H9 (cell line): ENCODE data around the gene SMARCC2. TPM values are rescaled to one million over a fixed set of nuclear protein-coding genes. Genes with fewer than 3 reads are reported as not detected.

Source experiments
- DNase-seq: peaks from one replicate; pipeline ENCODE4 v3.0.0-alpha.2; 2017
- H2AFZ ChIP-seq: one replicate; pipeline ENCODE4 v1.6.1; 2013; ENCODE audit warnings: mild to moderate bottlenecking, low read length, control low read depth, moderate library complexity
- H2AK5ac ChIP-seq: 2 replicates; pipeline ENCODE4 v1.6.1; 2013; ENCODE audit warnings: low read length, control low read depth, mixed read lengths; ENCODE audit not compliant: insufficient read length
- H2BK120ac ChIP-seq: one replicate; pipeline ENCODE4 v1.6.1; 2013; ENCODE audit warnings: low read depth, mild to moderate bottlenecking, low read length, control low read depth, inconsistent platforms; ENCODE audit not compliant: poor library complexity, severe bottlenecking
- H2BK12ac ChIP-seq: 2 replicates; pipeline ENCODE4 v1.6.1; 2013; ENCODE audit warnings: low read length, control low read depth, mixed read lengths, low read depth; ENCODE audit not compliant: insufficient read length
- H2BK15ac ChIP-seq: 2 replicates; pipeline ENCODE4 v1.6.1; 2013; ENCODE audit warnings: low read depth, low read length, control low read depth
- H2BK20ac ChIP-seq: one replicate; pipeline ENCODE4 v1.6.1; 2013; ENCODE audit warnings: low read depth, mild to moderate bottlenecking, low read length, control low read depth, inconsistent platforms; ENCODE audit not compliant: poor library complexity, severe bottlenecking
- H2BK5ac ChIP-seq: 2 replicates; pipeline ENCODE4 v1.6.1; 2013; ENCODE audit warnings: low read length, control low read depth, mixed read lengths; ENCODE audit not compliant: insufficient read length
- H3K14ac ChIP-seq: 2 replicates; pipeline ENCODE4 v1.6.1; 2013; ENCODE audit warnings: low read length, control low read depth; ENCODE audit not compliant: insufficient read depth
- H3K18ac ChIP-seq: 2 replicates; pipeline ENCODE4 v1.6.1; 2013; ENCODE audit warnings: low read depth, mild to moderate bottlenecking, mixed read lengths, low read length, control low read depth; ENCODE audit not compliant: insufficient read length
- H3K23ac ChIP-seq: 2 replicates; pipeline ENCODE4 v1.6.1; 2013; ENCODE audit warnings: low read length, control low read depth, mixed read lengths, low read depth; ENCODE audit not compliant: insufficient read length
- H3K23me2 ChIP-seq: 2 replicates; pipeline ENCODE4 v1.6.1; 2013; ENCODE audit warnings: low read depth, mild to moderate bottlenecking, mixed read lengths, low read length, control low read depth; ENCODE audit not compliant: insufficient read length, poor library complexity, severe bottlenecking
- H3K27ac ChIP-seq: 2 replicates; pipeline ENCODE4 v1.5.1; 2013; ENCODE audit warnings: low read length, control low read depth, mixed read lengths, low read depth; ENCODE audit not compliant: insufficient read length
- H3K27me3 ChIP-seq: 2 replicates; pipeline ENCODE4 v1.6.1; 2013; ENCODE audit warnings: low read length, control low read depth, inconsistent platforms; ENCODE audit not compliant: insufficient read depth
- H3K4ac ChIP-seq: 2 replicates; pipeline ENCODE4 v1.6.1; 2013; ENCODE audit warnings: low read depth, mild to moderate bottlenecking, control low read depth, inconsistent platforms, low read length, moderate library complexity
- H3K4me1 ChIP-seq: 2 replicates; pipeline ENCODE4 v1.6.1; 2013; ENCODE audit warnings: low read length, control low read depth, inconsistent platforms; ENCODE audit not compliant: insufficient read depth
- H3K4me2 ChIP-seq: 2 replicates; pipeline ENCODE4 v1.6.1; 2013; ENCODE audit warnings: low read length, control low read depth, mixed read lengths; ENCODE audit not compliant: insufficient read length, insufficient read depth
- H3K56ac ChIP-seq: 2 replicates; pipeline ENCODE4 v1.6.1; 2013; ENCODE audit warnings: low read depth, mild to moderate bottlenecking, mixed read lengths, low read length, control low read depth; ENCODE audit not compliant: insufficient read length
- H3K79me1 ChIP-seq: 2 replicates; pipeline ENCODE4 v1.6.1; 2013; ENCODE audit warnings: low read depth, mild to moderate bottlenecking, moderate library complexity, low read length, control low read depth, inconsistent platforms; ENCODE audit not compliant: insufficient read depth, poor library complexity, severe bottlenecking
- H3K79me2 ChIP-seq: 2 replicates; pipeline ENCODE4 v1.6.1; 2013; ENCODE audit warnings: low read length, control low read depth, inconsistent platforms; ENCODE audit not compliant: insufficient read depth
- H3K9ac ChIP-seq: 2 replicates; pipeline ENCODE4 v1.6.1; 2013; ENCODE audit warnings: low read length, control low read depth, mixed read lengths; ENCODE audit not compliant: insufficient read length; ENCODE audit errors: extremely low read depth
- H3K9me3 ChIP-seq: one replicate; pipeline ENCODE4 v1.6.1; 2013; ENCODE audit warnings: low read depth, low read length, inconsistent platforms; ENCODE audit not compliant: control insufficient read depth
- H3T11ph ChIP-seq: one replicate; pipeline ENCODE4 v1.6.1; 2013; ENCODE audit warnings: mild to moderate bottlenecking, low read length, control low read depth, inconsistent platforms
- H4K20me1 ChIP-seq: one replicate; pipeline ENCODE4 v1.6.1; 2013; ENCODE audit not compliant: control insufficient read depth, insufficient read length, insufficient read depth
- H4K5ac ChIP-seq: 2 replicates; pipeline ENCODE4 v1.6.1; 2013; ENCODE audit warnings: low read depth, mild to moderate bottlenecking, mixed read lengths, low read length, control low read depth; ENCODE audit not compliant: insufficient read length
- H4K8ac ChIP-seq: replicated peaks from 2 replicates; pipeline ENCODE4 v1.6.1; 2013; ENCODE audit warnings: low read length, control low read depth, mixed read lengths, low read depth; ENCODE audit not compliant: insufficient read length
- H4K91ac ChIP-seq: 2 replicates; pipeline ENCODE4 v1.6.1; 2013; ENCODE audit warnings: low read depth, mild to moderate bottlenecking, moderate library complexity, mixed read lengths, low read length, control low read depth; ENCODE audit not compliant: insufficient read length
- H3K27ac Mint-ChIP-seq, 3 experiments: 2 replicates in 2 of 3; 3 replicates in 1 of 3; pipeline ENCODE4 v1.8.0; 2020 to 2021; ENCODE audit warnings: mixed read lengths in 3 of 3, mild to moderate bottlenecking in 1 of 3, moderate library complexity in 1 of 3
- H3K27me3 Mint-ChIP-seq: 2 replicates; pipeline ENCODE4 v1.8.0; 2021; ENCODE audit warnings: low read depth, mild to moderate bottlenecking, moderate library complexity, mixed read lengths
- H3K36me3 Mint-ChIP-seq, 3 experiments: 2 replicates in 2 of 3; 3 replicates in 1 of 3; pipeline ENCODE4 v1.8.0; 2020 to 2021; ENCODE audit warnings: low read depth in 3 of 3, mixed read lengths in 3 of 3; ENCODE audit not compliant: insufficient read depth in 1 of 3
- H3K4me1 Mint-ChIP-seq, 2 experiments: 2 replicates each; pipeline ENCODE4 v1.8.0; 2020; ENCODE audit warnings: mixed read lengths in 2 of 2
- H3K4me3 Mint-ChIP-seq, 2 experiments: 2 replicates in 1 of 2; 3 replicates in 1 of 2; pipeline ENCODE4 v1.8.0; 2020 to 2021; ENCODE audit warnings: mild to moderate bottlenecking in 2 of 2, mixed read lengths in 2 of 2, moderate library complexity in 1 of 2
- H3K9me3 Mint-ChIP-seq, 2 experiments: 2 replicates in 1 of 2; 3 replicates in 1 of 2; pipeline ENCODE4 v1.8.0; 2020; ENCODE audit warnings: mild to moderate bottlenecking in 2 of 2, mixed read lengths in 2 of 2, moderate library complexity in 1 of 2
- CTCF ChIP-seq: fragments of 200-600 bp; sonication (generic); conservative IDR thresholded peaks from 3 replicates; pipeline ENCODE4 v1.8.0; 2021; ENCODE audit warnings: antibody characterized with exemption, mild to moderate bottlenecking
- WGBS: extraction: QIAGEN DNeasy Blood & Tissue Kit; methylation state at CpG from one replicate; pipeline ENCODE4 v1.1.7; 2013; ENCODE audit warnings: missing lambda C conversion rate, low lambda C conversion rate, mixed read lengths; ENCODE audit not compliant: insufficient read length; ENCODE audit errors: extremely low coverage; 5-methylcytosine and 5-hydroxymethylcytosine counted together
- long read RNA-seq: library from polyadenylated mRNA; unstranded; transcript quantifications from one replicate; pipeline ENCODE4 v2.0.0, GENCODE V29; 2020
- total RNA-seq: library from RNA; stranded (reverse); gene quantifications from 2 replicates; pipeline ENCODE4 v1.2.1, GENCODE V29; 2021

The SMARCC2 gene
- 85.0 and 86.9 TPM in 2 replicates for total RNA-seq
- long read RNA-seq, full-length matches to known transcripts = 26 of 175 reads
- long read RNA-seq, partial matches to known transcripts = 72 of 175 reads
- long read RNA-seq, other reads (novel, unspliced or antisense) = 77 of 175 reads

GRCh38 chr12:56189099-56189917, at the start of gene SMARCC2:
TSS of gene SMARCC2 (minus strand) at chr12:56189483. CDS start at chr12:56189461, 22 bp downstream.
- peak; percentile 93 for DNase-seq
- Histone ChIP-seq H3K9me3 (no peaks in the 10 kb centered on the region), H3K14ac (peak within 1 kb of the TSS; percentile 95; the same call in 1 of the 2 replicates), H2BK120ac (peak within 1 kb of the TSS; percentile 74), H3K79me2 (peaks cover 8% of the 10 kb centered on the region; the same call in 1 of the 2 replicates), H3K4me2 (peak within 1 kb of the TSS; percentile 86), H3K4ac (no peak within 1 kb of the TSS), H4K91ac (no peak within 1 kb of the TSS), H3K23me2 (peaks cover 12% of the 10 kb centered on the region), H4K8ac (no peak within 1 kb of the TSS), H3K9ac (peak within 1 kb of the TSS; percentile 86), H4K20me1 (no peaks in the 10 kb centered on the region), H3K23ac (no peak within 1 kb of the TSS), H2AFZ (peak within 1 kb of the TSS; percentile 88), H3K56ac (no peak within 1 kb of the TSS), H3K18ac (peak within 1 kb of the TSS; percentile 93), H3K27ac (peak within 1 kb of the TSS; percentile 48), H2AK5ac (no peak within 1 kb of the TSS), H4K5ac (no peak within 1 kb of the TSS), H2BK12ac (peak within 1 kb of the TSS; percentile 31), H2BK15ac (no peak within 1 kb of the TSS), H2BK20ac (no peak within 1 kb of the TSS), H3K79me1 (peaks cover 6% of the 10 kb centered on the region), H3T11ph (no peak within 1 kb of the TSS), H2BK5ac (no peak within 1 kb of the TSS), H3K4me1 (peaks cover 8% of the 10 kb centered on the region), H3K27me3 (no peaks in the 10 kb centered on the region)
- Mint-ChIP-seq H3K27ac (peak within 1 kb of the TSS; percentile 97 to 99 (median 99)), H3K4me3 (peak within 1 kb of the TSS; percentile 94 to 98), H3K4me1 (peaks cover 24 to 27% of the 10 kb centered on the region in 2 experiments), H3K27me3 (peaks cover 3% of the 10 kb centered on the region; the same call in 1 of the 2 replicates), H3K9me3 (0 out of 5 replicates have a peak, but pooled peaks cover 0 to 3% of the 10 kb centered on the region in 2 experiments), H3K36me3 (peaks cover 30 to 50% (median 41%) of the 10 kb centered on the region in 3 experiments; a peak in 6 of 7 replicates)
- TF ChIP-seq CTCF = peak; percentile 81
- no CpG with 5 or more reads among the region's 93 CpGs for WGBS
